Neural cell (in vitro differentiated cells): ENCODE results near the gene SLC35E1. TPM values are rescaled to one million over a fixed set of nuclear protein-coding genes. Genes with fewer than 3 reads are reported as not detected.

ENCODE experiments used
- H2AFZ ChIP-seq: fragments of 200-600, 300-800 bp; sonication (generic), shearing (Covaris generic); 2 replicates; pipeline ENCODE4 v1.6.0; 2014; ENCODE audit warnings: low read depth, mild to moderate bottlenecking, antibody characterized with exemption, low read length, moderate library complexity
- H3F3A ChIP-seq: fragments of 200-600 bp; shearing (Covaris generic); 2 replicates; pipeline ENCODE4 v1.6.1; 2016; ENCODE audit warnings: mild to moderate bottlenecking, moderate library complexity, mixed read lengths, antibody characterized with exemption, low read length; ENCODE audit not compliant: insufficient read depth, poor library complexity, severe bottlenecking
- H3K27ac ChIP-seq: fragments of 200-600, 300-800 bp; sonication (generic), shearing (Covaris generic); 2 replicates; pipeline ENCODE4 v1.5.1; 2014; ENCODE audit warnings: mild to moderate bottlenecking, low read length, moderate library complexity
- H3K27me3 ChIP-seq: fragments of 300-800, 200-600 bp; sonication (generic), shearing (Covaris generic); 2 replicates; pipeline ENCODE4 v1.6.0; 2014; ENCODE audit warnings: mild to moderate bottlenecking, low read depth, low read length, moderate library complexity; ENCODE audit not compliant: insufficient read depth
- H3K36me3 ChIP-seq: fragments of 300-800, 200-600 bp; sonication (generic), shearing (Covaris generic); 2 replicates; pipeline ENCODE4 v1.5.1; 2014; ENCODE audit warnings: mild to moderate bottlenecking, antibody characterized with exemption, low read length, moderate library complexity; ENCODE audit not compliant: insufficient read depth
- H3K4me2 ChIP-seq: fragments of 300-800, 200-600 bp; sonication (generic), shearing (Covaris generic); 2 replicates; pipeline ENCODE4 v1.6.0; 2014; ENCODE audit warnings: mild to moderate bottlenecking, low read length
- H3K4me3 ChIP-seq: fragments of 300-800, 200-600 bp; sonication (generic), shearing (Covaris generic); 2 replicates; pipeline ENCODE4 v1.5.1; 2014; ENCODE audit warnings: mild to moderate bottlenecking, low read length, moderate library complexity
- H3K79me2 ChIP-seq: fragments of 200-600 bp; shearing (Covaris generic); replicated peaks from 2 replicates; pipeline ENCODE4 v1.6.0; 2014; ENCODE audit warnings: mild to moderate bottlenecking, low read length, moderate library complexity; ENCODE audit not compliant: insufficient read depth
- H3K9ac ChIP-seq: fragments of 300-800, 200-600 bp; sonication (generic), shearing (Covaris generic); 2 replicates; pipeline ENCODE4 v1.6.1; 2016; ENCODE audit warnings: mild to moderate bottlenecking, low read length, mixed read lengths
- H3K9me2 ChIP-seq: fragments of 200-600 bp; shearing (Covaris generic); 2 replicates; pipeline ENCODE4 v1.6.1; 2016; ENCODE audit warnings: mild to moderate bottlenecking, low read length, mixed read lengths; ENCODE audit not compliant: insufficient read depth
- H3K9me3 ChIP-seq: fragments of 200-600, 300-800 bp; sonication (generic), shearing (Covaris generic); 2 replicates; pipeline ENCODE4 v1.6.1; 2016; ENCODE audit warnings: mild to moderate bottlenecking, mixed run types, low read length, moderate library complexity, mixed read lengths
- H4K20me1 ChIP-seq: fragments of 200-600 bp; shearing (Covaris generic); 2 replicates; pipeline ENCODE4 v1.6.1; 2016; ENCODE audit warnings: mild to moderate bottlenecking, mixed run types; ENCODE audit not compliant: insufficient read depth
- EP300 ChIP-seq: fragments of 450-650 bp; conservative IDR thresholded peaks from 2 replicates; pipeline ENCODE4 v1.6.1; 2014; ENCODE audit warnings: antibody characterized with exemption, mild to moderate bottlenecking, moderate library complexity; ENCODE audit not compliant: poor library complexity, severe bottlenecking
- EZH2 ChIP-seq: fragments of 200-600, 300-800 bp; shearing (Covaris generic), sonication (generic); IDR thresholded peaks from 2 replicates; pipeline ENCODE4 v1.6.1; 2014; ENCODE audit warnings: antibody characterized with exemption, low read length, borderline replicate concordance, mild to moderate bottlenecking; ENCODE audit not compliant: insufficient read depth, poor library complexity, severe bottlenecking
- MXI1 ChIP-seq: fragments of 450-650 bp; conservative IDR thresholded peaks from 2 replicates; pipeline ENCODE4 v1.6.1; 2014; ENCODE audit warnings: antibody characterized with exemption, mild to moderate bottlenecking; ENCODE audit not compliant: poor library complexity, severe bottlenecking
- POLR2AphosphoS5 ChIP-seq: IDR thresholded peaks from 2 replicates; pipeline ENCODE4 v1.6.1; 2012
- RAD21 ChIP-seq: fragments of 450-650 bp; conservative IDR thresholded peaks from 2 replicates; pipeline ENCODE4 v1.6.1; 2014; ENCODE audit warnings: antibody characterized with exemption, mild to moderate bottlenecking, moderate library complexity
- SMC3 ChIP-seq: fragments of 450-650 bp; conservative IDR thresholded peaks from 2 replicates; pipeline ENCODE4 v1.6.1; 2014; ENCODE audit warnings: antibody characterized with exemption, mild to moderate bottlenecking, moderate library complexity; ENCODE audit not compliant: poor library complexity
- TAF1 ChIP-seq: IDR thresholded peaks from 2 replicates; pipeline ENCODE4 v1.6.1; 2012; ENCODE audit warnings: low read depth
- polyA plus RNA-seq: library from polyadenylated mRNA; depleted of rRNA; stranded (reverse); fragments of >200 nt; gene quantifications from 2 replicates; pipeline ENCODE4 v1.2.3, GENCODE V29; 2014
- TF ChIP-seq, protein P1 (sequence below): fragments of 450-650 bp; IDR thresholded peaks from 2 replicates; pipeline ENCODE4 v1.5.1; 2014; ENCODE audit warnings: antibody characterized with exemption, mild to moderate bottlenecking, moderate library complexity; ENCODE audit not compliant: poor library complexity, severe bottlenecking
- TF ChIP-seq, protein P2 (sequence below): IDR thresholded peaks from 2 replicates; pipeline ENCODE4 v1.6.1; 2012; ENCODE audit warnings: borderline replicate concordance

Gene SLC35E1
- polyA plus RNA-seq, 1 donor from 2014 or later: 23.9 TPM

DNA sequence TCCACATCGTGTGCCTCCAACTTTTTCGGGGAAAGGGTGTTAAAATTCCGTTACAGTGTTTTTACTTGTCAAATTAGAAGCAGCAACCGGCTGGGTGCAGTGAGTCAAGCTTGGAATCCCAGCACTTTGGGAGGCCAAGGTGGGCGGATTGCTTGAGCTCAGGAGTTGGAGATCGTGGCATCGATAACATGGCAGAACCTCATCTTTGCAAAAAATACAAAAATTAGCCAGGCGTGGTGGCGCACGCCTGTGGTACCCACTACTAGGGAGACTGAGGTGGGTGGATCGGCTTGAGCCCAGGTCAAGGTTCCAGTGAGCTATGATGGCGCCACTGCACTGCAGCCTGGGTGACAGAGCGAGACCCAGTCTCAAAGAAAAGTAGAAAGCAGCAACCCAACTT lies 1.1 kb upstream of the SLC35E1 start:
- TF ChIP-seq, protein P1, sequence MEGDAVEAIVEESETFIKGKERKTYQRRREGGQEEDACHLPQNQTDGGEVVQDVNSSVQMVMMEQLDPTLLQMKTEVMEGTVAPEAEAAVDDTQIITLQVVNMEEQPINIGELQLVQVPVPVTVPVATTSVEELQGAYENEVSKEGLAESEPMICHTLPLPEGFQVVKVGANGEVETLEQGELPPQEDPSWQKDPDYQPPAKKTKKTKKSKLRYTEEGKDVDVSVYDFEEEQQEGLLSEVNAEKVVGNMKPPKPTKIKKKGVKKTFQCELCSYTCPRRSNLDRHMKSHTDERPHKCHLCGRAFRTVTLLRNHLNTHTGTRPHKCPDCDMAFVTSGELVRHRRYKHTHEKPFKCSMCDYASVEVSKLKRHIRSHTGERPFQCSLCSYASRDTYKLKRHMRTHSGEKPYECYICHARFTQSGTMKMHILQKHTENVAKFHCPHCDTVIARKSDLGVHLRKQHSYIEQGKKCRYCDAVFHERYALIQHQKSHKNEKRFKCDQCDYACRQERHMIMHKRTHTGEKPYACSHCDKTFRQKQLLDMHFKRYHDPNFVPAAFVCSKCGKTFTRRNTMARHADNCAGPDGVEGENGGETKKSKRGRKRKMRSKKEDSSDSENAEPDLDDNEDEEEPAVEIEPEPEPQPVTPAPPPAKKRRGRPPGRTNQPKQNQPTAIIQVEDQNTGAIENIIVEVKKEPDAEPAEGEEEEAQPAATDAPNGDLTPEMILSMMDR: no peak
- no peak for TF ChIP-seq MXI1
- no peak for TF ChIP-seq EZH2
- TF ChIP-seq EP300: no peak
- no peak for TF ChIP-seq POLR2AphosphoS5
- TF ChIP-seq SMC3: no peak
- no peak for TF ChIP-seq RAD21
- TF ChIP-seq TAF1: no peak
- TF ChIP-seq, protein P2, sequence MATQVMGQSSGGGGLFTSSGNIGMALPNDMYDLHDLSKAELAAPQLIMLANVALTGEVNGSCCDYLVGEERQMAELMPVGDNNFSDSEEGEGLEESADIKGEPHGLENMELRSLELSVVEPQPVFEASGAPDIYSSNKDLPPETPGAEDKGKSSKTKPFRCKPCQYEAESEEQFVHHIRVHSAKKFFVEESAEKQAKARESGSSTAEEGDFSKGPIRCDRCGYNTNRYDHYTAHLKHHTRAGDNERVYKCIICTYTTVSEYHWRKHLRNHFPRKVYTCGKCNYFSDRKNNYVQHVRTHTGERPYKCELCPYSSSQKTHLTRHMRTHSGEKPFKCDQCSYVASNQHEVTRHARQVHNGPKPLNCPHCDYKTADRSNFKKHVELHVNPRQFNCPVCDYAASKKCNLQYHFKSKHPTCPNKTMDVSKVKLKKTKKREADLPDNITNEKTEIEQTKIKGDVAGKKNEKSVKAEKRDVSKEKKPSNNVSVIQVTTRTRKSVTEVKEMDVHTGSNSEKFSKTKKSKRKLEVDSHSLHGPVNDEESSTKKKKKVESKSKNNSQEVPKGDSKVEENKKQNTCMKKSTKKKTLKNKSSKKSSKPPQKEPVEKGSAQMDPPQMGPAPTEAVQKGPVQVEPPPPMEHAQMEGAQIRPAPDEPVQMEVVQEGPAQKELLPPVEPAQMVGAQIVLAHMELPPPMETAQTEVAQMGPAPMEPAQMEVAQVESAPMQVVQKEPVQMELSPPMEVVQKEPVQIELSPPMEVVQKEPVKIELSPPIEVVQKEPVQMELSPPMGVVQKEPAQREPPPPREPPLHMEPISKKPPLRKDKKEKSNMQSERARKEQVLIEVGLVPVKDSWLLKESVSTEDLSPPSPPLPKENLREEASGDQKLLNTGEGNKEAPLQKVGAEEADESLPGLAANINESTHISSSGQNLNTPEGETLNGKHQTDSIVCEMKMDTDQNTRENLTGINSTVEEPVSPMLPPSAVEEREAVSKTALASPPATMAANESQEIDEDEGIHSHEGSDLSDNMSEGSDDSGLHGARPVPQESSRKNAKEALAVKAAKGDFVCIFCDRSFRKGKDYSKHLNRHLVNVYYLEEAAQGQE: no peak
- no peaks in the 10 kb centered on the region for H3K27me3 ChIP-seq
- no peaks in the 10 kb centered on the region for H3K36me3 ChIP-seq
- H3K9me2 ChIP-seq: no peaks in the 10 kb centered on the region
- H2AFZ ChIP-seq: no peak overlapping the region
- no peak overlapping the region for H3K27ac ChIP-seq
- H3K9ac ChIP-seq: peak overlapping the region; percentile 79
- H3F3A ChIP-seq: no peaks in the 10 kb centered on the region
- no peaks in the 10 kb centered on the region for H3K9me3 ChIP-seq
- peak overlapping the region; percentile 52 for H3K4me2 ChIP-seq
- peaks cover 35% of the 10 kb centered on the region for H3K79me2 ChIP-seq
- H3K4me3 ChIP-seq: peak overlapping the region; percentile 94
- H4K20me1 ChIP-seq: no peaks in the 10 kb centered on the region

DNA sequence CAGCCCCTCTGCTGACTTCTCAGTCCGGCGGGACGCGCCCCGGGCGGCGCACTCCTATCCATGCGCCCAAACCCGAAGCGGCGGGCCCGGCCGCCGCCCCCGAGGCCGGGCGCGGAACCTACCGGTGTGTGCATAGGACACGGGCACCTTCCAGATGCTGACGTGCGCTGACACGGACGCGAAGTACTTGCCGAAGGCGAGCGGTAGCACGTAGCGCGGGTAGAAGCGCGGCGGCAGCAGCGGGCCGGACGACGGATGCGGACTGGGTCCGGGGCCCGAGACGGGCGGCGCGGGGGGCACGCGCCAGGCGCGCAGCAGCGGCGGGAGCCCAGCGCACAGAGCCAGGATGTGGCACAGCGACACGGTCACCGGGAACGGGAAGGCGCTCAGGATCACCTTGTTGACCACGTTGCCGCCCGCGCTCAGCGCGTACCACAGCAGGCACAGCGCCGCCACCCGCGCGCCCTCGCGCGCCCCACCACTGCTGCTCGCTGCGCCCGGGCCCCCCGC lies 338 bp downstream of the SLC35E1 start:
- Histone ChIP-seq H2AFZ (no peak overlapping the region), H3K9me2 (no peaks in the 10 kb centered on the region), H3K9me3 (no peaks in the 10 kb centered on the region), H3K4me3 (peak overlapping the region; percentile 87), H3K79me2 (peaks cover 31% of the 10 kb centered on the region), H3K27ac (peak overlapping the region; percentile 8), H3K9ac (peak overlapping the region; percentile 65), H3K4me2 (no peak overlapping the region), H3F3A (no peaks in the 10 kb centered on the region), H3K27me3 (no peaks in the 10 kb centered on the region), H3K36me3 (no peaks in the 10 kb centered on the region), H4K20me1 (no peaks in the 10 kb centered on the region)
- TF ChIP-seq, protein P2: peak; percentile 13
- TF ChIP-seq MXI1 (peak; percentile 71), SMC3 (peak; percentile 48), TAF1 (no peak), RAD21 (peak; percentile 25)
- TF ChIP-seq, protein P1: peak; percentile 17
